HEK293 (cell line): ENCODE data around the gene NONO.
"Not testable (repeated sequence)": the region's sequence is repeated elsewhere in the genome, so short reads cannot be mapped to it uniquely, and the experiment has no call there.

Experiments used
- CTCF ChIA-PET: fragments of 350-600 bp; formaldehyde crosslinking; extraction: SDS; loops from one replicate; lab custom pipeline; 2021; ENCODE audit warnings: antibody characterized with exemption; lab: Yijun Ruan, JAX
- POLR2A ChIA-PET: fragments of 300-600 bp; formaldehyde crosslinking; extraction: SDS; loops from one replicate; lab custom pipeline; 2020; ENCODE audit warnings: antibody characterized with exemption, inconsistent platforms; lab: Yijun Ruan, JAX
- H3K27ac ChIP-seq: fragments of 200-500 bp; sonication (Bioruptor generic); 2 replicates; pipeline ENCODE4 v1.5.1; 2014; ENCODE audit warnings: low read depth, low read length, control low read depth, inconsistent platforms; ENCODE audit errors: extremely low read depth
- H3K36me3 ChIP-seq, 2 experiments: fragments of 200-500 bp in 1 of 2; sonication (Bioruptor generic) in 1 of 2; 1 replicate in 1 of 2; 2 replicates in 1 of 2; pipeline ENCODE4 v1.5.1; 2014 to 2017; ENCODE audit warnings: inconsistent platforms in 2 of 2, low read length in 2 of 2; ENCODE audit not compliant: control insufficient read depth in 2 of 2, insufficient read depth in 1 of 2
- H3K4me1 ChIP-seq: fragments of 200-500 bp; sonication (Bioruptor generic); 2 replicates; pipeline ENCODE4 v1.5.1; 2014; ENCODE audit warnings: mild to moderate bottlenecking, low read length, inconsistent platforms; ENCODE audit not compliant: control insufficient read depth, insufficient read depth
- H3K4me3 ChIP-seq: 2 replicates; pipeline ENCODE4 v1.5.1; 2011; ENCODE audit warnings: low read depth, mild to moderate bottlenecking, control low read depth, low read length, moderate library complexity
- H3K9me3 ChIP-seq: fragments of 200-500 bp; sonication (Bioruptor generic); 2 replicates; pipeline ENCODE4 v1.5.1; 2014; ENCODE audit warnings: low read depth, low read length, inconsistent platforms; ENCODE audit not compliant: control insufficient read depth, insufficient read depth
- FEZF1 ChIP-seq: fragments of 450-650 bp; formaldehyde crosslinking; IDR thresholded peaks from 2 replicates; pipeline ENCODE4 v1.5.1; 2016; ENCODE audit warnings: missing biosample characterization, missing genetic modification characterization
- OSR2 ChIP-seq: fragments of 450-650 bp; formaldehyde crosslinking; IDR thresholded peaks from 2 replicates; pipeline ENCODE4 v1.5.1; 2016; ENCODE audit warnings: missing biosample characterization, missing genetic modification characterization
- PRDM1 ChIP-seq: fragments of 450-650 bp; formaldehyde crosslinking; IDR thresholded peaks from 2 replicates; pipeline ENCODE4; 2016; ENCODE audit warnings: missing biosample characterization, missing genetic modification characterization
- RBAK ChIP-seq: fragments of 450-650 bp; formaldehyde crosslinking; IDR thresholded peaks from 2 replicates; pipeline ENCODE4 v1.5.1; 2016; ENCODE audit warnings: missing biosample characterization, missing genetic modification characterization
- SP3 ChIP-seq: fragments of 450-650 bp; formaldehyde crosslinking; IDR thresholded peaks from 2 replicates; pipeline ENCODE4 v1.5.1; 2016; ENCODE audit warnings: missing biosample characterization, missing genetic modification characterization
- ZBTB1 ChIP-seq: fragments of 450-650 bp; formaldehyde crosslinking; IDR thresholded peaks from 2 replicates; pipeline ENCODE4 v1.5.1; 2016; ENCODE audit warnings: missing biosample characterization, missing genetic modification characterization
- ZBTB6 ChIP-seq: fragments of 450-650 bp; formaldehyde crosslinking; IDR thresholded peaks from 2 replicates; pipeline ENCODE4 v1.5.1; 2017; ENCODE audit warnings: missing biosample characterization, missing genetic modification characterization
- ZNF10 ChIP-seq: fragments of 450-650 bp; formaldehyde crosslinking; IDR thresholded peaks from 2 replicates; pipeline ENCODE4 v1.5.1; 2017; ENCODE audit warnings: missing biosample characterization, missing genetic modification characterization
- ZNF248 ChIP-seq: fragments of 450-650 bp; formaldehyde crosslinking; IDR thresholded peaks from 2 replicates; pipeline ENCODE4 v1.5.1; 2017; ENCODE audit warnings: missing biosample characterization, missing genetic modification characterization
- ZNF302 ChIP-seq: fragments of 450-650 bp; formaldehyde crosslinking; IDR thresholded peaks from 2 replicates; pipeline ENCODE4 v1.5.1; 2016; ENCODE audit warnings: missing biosample characterization, missing genetic modification characterization, low read depth
- ZNF324 ChIP-seq: fragments of 450-650 bp; formaldehyde crosslinking; IDR thresholded peaks from 2 replicates; pipeline ENCODE4 v1.5.1; 2016; ENCODE audit warnings: missing biosample characterization, missing genetic modification characterization
- ZNF449 ChIP-seq: fragments of 450-650 bp; formaldehyde crosslinking; IDR thresholded peaks from 2 replicates; pipeline ENCODE4 v1.5.1; 2017; ENCODE audit warnings: missing biosample characterization, mild to moderate bottlenecking, missing genetic modification characterization, moderate library complexity
- ZNF473 ChIP-seq: fragments of 450-650 bp; formaldehyde crosslinking; IDR thresholded peaks from 2 replicates; pipeline ENCODE4 v1.5.1; 2017; ENCODE audit warnings: missing biosample characterization, missing genetic modification characterization
- ZNF555 ChIP-seq: fragments of 450-650 bp; formaldehyde crosslinking; conservative IDR thresholded peaks from 2 replicates; pipeline ENCODE4 v1.5.1; 2017; ENCODE audit warnings: missing biosample characterization, mild to moderate bottlenecking, missing genetic modification characterization, inconsistent platforms
- ZNF560 ChIP-seq: fragments of 450-650 bp; formaldehyde crosslinking; IDR thresholded peaks from 2 replicates; pipeline ENCODE4 v1.5.1; 2017; ENCODE audit warnings: missing biosample characterization, missing genetic modification characterization, borderline replicate concordance
- ZNF629 ChIP-seq: fragments of 450-650 bp; formaldehyde crosslinking; IDR thresholded peaks from 2 replicates; pipeline ENCODE4 v1.5.1; 2017; ENCODE audit warnings: missing biosample characterization, missing genetic modification characterization
- ZNF704 ChIP-seq: fragments of 450-650 bp; formaldehyde crosslinking; IDR thresholded peaks from 2 replicates; pipeline ENCODE4 v1.5.1; 2016; ENCODE audit warnings: missing biosample characterization, missing genetic modification characterization
- ZNF843 ChIP-seq: fragments of 450-650 bp; formaldehyde crosslinking; IDR thresholded peaks from 2 replicates; pipeline ENCODE4 v1.5.1; 2016; ENCODE audit warnings: missing biosample characterization, missing genetic modification characterization
- TF ChIP-seq, protein P1 (sequence below): fragments of 450-650 bp; formaldehyde crosslinking; IDR thresholded peaks from 2 replicates; pipeline ENCODE4 v1.5.1; 2017; ENCODE audit warnings: missing biosample characterization, missing genetic modification characterization
- TF ChIP-seq, protein P2 (sequence below): fragments of 450-650 bp; formaldehyde crosslinking; IDR thresholded peaks from 2 replicates; pipeline ENCODE4 v1.5.1; 2016; ENCODE audit warnings: missing biosample characterization, missing genetic modification characterization

NONO gene

GRCh38 chrX:71300495-71300894, 17.1 kb downstream of the NONO start:
- H3K36me3 ChIP-seq: peaks cover 27 to 75% of the 10 kb centered on the region in 2 experiments
- H3K4me1 ChIP-seq: not testable (repeated sequence)
- TF ChIP-seq, protein P1, sequence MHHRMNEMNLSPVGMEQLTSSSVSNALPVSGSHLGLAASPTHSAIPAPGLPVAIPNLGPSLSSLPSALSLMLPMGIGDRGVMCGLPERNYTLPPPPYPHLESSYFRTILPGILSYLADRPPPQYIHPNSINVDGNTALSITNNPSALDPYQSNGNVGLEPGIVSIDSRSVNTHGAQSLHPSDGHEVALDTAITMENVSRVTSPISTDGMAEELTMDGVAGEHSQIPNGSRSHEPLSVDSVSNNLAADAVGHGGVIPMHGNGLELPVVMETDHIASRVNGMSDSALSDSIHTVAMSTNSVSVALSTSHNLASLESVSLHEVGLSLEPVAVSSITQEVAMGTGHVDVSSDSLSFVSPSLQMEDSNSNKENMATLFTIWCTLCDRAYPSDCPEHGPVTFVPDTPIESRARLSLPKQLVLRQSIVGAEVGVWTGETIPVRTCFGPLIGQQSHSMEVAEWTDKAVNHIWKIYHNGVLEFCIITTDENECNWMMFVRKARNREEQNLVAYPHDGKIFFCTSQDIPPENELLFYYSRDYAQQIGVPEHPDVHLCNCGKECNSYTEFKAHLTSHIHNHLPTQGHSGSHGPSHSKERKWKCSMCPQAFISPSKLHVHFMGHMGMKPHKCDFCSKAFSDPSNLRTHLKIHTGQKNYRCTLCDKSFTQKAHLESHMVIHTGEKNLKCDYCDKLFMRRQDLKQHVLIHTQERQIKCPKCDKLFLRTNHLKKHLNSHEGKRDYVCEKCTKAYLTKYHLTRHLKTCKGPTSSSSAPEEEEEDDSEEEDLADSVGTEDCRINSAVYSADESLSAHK (tag by site-specific recombination): peak; percentile 47; the same call in 1 of the 2 replicates
- TF ChIP-seq, all 188 proteins: peak for 1; not testable (repeated sequence) for 187
- H3K9me3 ChIP-seq, H3K27ac ChIP-seq, CTCF ChIA-PET, H3K4me3 ChIP-seq: not testable (repeated sequence)
- POLR2A ChIA-PET: interaction anchor here (1.7 to 3.1 kb wide), 2 partner anchors 17 to 66 kb away, joined by 11 to 19 read pairs; partner anchors contain the start of genes NONO and TAF1

DNA sequence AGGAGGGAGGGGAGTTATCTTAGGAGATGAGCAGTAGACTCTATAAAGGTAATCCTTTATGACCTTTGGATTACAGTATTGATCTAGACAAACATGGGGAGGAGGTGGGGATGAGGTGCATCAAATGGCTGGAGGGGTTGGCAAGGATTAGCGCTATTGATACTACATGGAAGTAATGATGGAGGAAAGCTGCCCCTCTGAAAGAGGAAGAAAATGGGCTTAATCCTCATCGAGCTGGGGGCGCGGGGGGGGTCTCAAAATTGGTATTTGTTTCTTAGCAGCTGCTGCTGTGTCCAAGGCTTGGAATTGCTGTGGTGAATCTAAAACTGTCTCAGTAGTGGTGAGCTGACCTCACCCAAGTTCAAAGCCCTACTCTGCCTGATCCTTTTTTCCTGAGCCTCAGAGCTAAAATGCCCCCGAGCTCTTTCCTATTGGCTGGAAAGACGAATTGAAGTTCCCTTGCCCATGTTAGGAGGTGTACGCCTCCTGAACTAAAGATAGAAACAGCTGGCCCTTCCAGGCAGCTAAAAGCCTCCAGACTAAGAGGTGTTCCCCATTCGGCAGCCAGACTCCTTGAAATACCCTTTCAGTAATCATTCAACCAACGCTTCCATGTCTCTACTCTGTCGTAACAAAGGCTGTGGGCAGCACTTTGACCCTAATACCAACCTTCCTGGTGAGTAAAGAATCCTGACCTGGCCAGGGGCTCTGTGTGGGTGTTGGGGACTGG, 17.9 kb downstream of the NONO start, which contains the start of gene ITGB1BP2:
TSS of gene ITGB1BP2 (plus strand) at position 556 of the 730 bp plus-strand sequence. CDS start at position 613, 57 bp downstream.
- ChIA-PET CTCF (no interaction called here), POLR2A (interaction anchor here (0.7 to 3.1 kb wide), 6 partner anchors 9 to 120 kb away, joined by 3 to 19 read pairs (median 3); partner anchors contain the start of genes NONO and TAF1)
- no peak within 1 kb of the TSS for H3K4me3 ChIP-seq
- no peaks in the 10 kb centered on the region for H3K4me1 ChIP-seq
- H3K9me3 ChIP-seq: no peaks in the 10 kb centered on the region
- peaks cover 18 to 67% of the 10 kb centered on the region in 2 experiments for H3K36me3 ChIP-seq
- H3K27ac ChIP-seq: no peak within 1 kb of the TSS
- TF ChIP-seq RBAK: no peak
- no peak for TF ChIP-seq ZNF10 (tag by site-specific recombination)
- no peak for TF ChIP-seq ZNF302 (tag by site-specific recombination)
- TF ChIP-seq PRDM1 (tag by site-specific recombination): no peak
- no peak for TF ChIP-seq ZNF843
- TF ChIP-seq ZBTB1: no peak
- no peak for TF ChIP-seq ZNF248 (tag by site-specific recombination)
- TF ChIP-seq ZNF629 (tag by site-specific recombination): no peak
- TF ChIP-seq, protein P2, sequence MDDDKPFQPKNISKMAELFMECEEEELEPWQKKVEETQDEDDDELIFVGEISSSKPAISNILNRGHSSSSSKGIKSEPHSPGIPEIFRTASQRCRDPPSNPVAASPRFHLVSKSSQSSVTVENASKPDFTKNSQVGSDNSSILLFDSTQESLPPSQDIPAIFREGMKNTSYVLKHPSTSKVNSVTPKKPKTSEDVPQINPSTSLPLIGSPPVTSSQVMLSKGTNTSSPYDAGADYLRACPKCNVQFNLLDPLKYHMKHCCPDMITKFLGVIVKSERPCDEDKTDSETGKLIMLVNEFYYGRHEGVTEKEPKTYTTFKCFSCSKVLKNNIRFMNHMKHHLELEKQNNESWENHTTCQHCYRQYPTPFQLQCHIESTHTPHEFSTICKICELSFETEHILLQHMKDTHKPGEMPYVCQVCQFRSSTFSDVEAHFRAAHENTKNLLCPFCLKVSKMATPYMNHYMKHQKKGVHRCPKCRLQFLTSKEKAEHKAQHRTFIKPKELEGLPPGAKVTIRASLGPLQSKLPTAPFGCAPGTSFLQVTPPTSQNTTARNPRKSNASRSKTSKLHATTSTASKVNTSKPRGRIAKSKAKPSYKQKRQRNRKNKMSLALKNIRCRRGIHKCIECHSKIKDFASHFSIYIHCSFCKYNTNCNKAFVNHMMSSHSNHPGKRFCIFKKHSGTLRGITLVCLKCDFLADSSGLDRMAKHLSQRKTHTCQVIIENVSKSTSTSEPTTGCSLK (tag by site-specific recombination): no peak
- no peak for TF ChIP-seq SP3 (tag by site-specific recombination)
- 0 out of 2 replicates have a peak, but pooled peaks have one; percentile 25 for TF ChIP-seq ZNF449 (tag by site-specific recombination)
- no peak for TF ChIP-seq ZNF560 (tag by site-specific recombination)
- no peak for TF ChIP-seq ZNF324 (tag by site-specific recombination)
- TF ChIP-seq ZNF473 (tag by site-specific recombination): no peak
- TF ChIP-seq ZNF704: no peak
- TF ChIP-seq OSR2 (tag by site-specific recombination): 0 out of 2 replicates have a peak, but pooled peaks have one; percentile 1
- TF ChIP-seq, protein P1 (tag by site-specific recombination): no peak
- TF ChIP-seq FEZF1: 0 out of 2 replicates have a peak, but pooled peaks have one; percentile 5
- no peak for TF ChIP-seq ZBTB6 (tag by site-specific recombination)
- TF ChIP-seq ZNF555 (tag by site-specific recombination): no peak
